Fibroblast of lung (primary cell): ENCODE data around the gene EML1.

Experiments used
- CTCF ChIP-seq, 2 donors: IDR thresholded peaks in 1 of 2; conservative IDR thresholded peaks in 1 of 2; 1 replicate in 1 of 2; 2 replicates in 1 of 2; pipeline ENCODE4 v1.5.1; 2011 to 2012; ENCODE audit warnings: low read length in 2 of 2, control low read depth in 1 of 2, inconsistent platforms in 1 of 2, low read depth in 1 of 2, mild to moderate bottlenecking in 1 of 2
- EZH2 ChIP-seq: IDR thresholded peaks from 2 replicates; pipeline ENCODE4 v1.5.1; 2012; ENCODE audit warnings: low read length, control low read depth, mild to moderate bottlenecking; ENCODE audit errors: missing control alignments

GRCh38 chr14:99806836-99807235, 13.6 kb downstream of the EML1 start:
- TF ChIP-seq EZH2 (no peak), CTCF (conservative IDR thresholded peaks at IDR 0.05 in 1 of 2, IDR thresholded peaks at IDR 0.05 in 1 of 2; ENCODE audit: low read depth in 1 of 2, low read length in 2 of 2) (no peak)
